Placental epithelial cell (primary cell): ENCODE results near the gene CDRT15. TPM values are rescaled to one million over a fixed set of nuclear protein-coding genes. Genes with fewer than 3 reads are reported as not detected.

Source experiments
- total RNA-seq: library from RNA; depleted of rRNA; stranded (reverse); fragments of >200 nt; gene quantifications from 2 replicates; pipeline ENCODE4 v1.2.3, GENCODE V29; 2012

Gene CDRT15
- not detected in 2 replicates for total RNA-seq

DNA sequence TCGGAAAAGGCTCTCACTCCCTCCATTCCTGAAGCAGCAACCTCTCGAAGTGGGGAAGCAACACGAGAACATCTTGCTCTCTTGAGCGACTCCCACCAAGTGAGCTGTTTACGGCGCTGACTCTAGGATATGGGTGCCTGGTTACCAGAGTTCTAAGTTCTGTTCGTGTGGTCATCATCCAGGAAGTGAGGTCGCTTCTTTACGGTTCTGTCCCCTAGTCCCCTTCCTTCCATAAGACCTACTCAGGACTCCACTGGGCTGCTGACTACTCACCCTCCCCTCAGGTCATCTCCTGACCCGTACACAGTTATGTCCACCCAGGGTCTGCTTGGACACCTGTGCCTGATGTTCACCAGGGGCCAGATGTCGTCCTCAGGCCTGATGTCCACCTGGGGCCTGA is at the start of gene CDRT15:
Gene CDRT15, minus strand, starts transcription at position 101 of the 400 bp plus-strand sequence. Its CDS starts 29 bp downstream, at position 72.

Other genes starting within 250 kb of the CDRT15 start
- 17.7 and 30.8 TPM in 2 replicates for gene COX10, start 167.4 kb downstream of the CDRT15 start, total RNA-seq
- 1.2 and 1.6 TPM in 2 replicates for gene HS3ST3B1, start 64.2 kb upstream of the CDRT15 start, total RNA-seq